HG03045 (cell line): Measurements from ENCODE around the gene TNS1.
"Not testable (repeated sequence)": the region's sequence is repeated elsewhere in the genome, so short reads cannot be mapped to it uniquely, and the experiment has no call there.

Source experiments
- ATAC-seq: cut with Tn5 transposase; IDR thresholded peaks from one replicate; pipeline ENCODE4 v1.9.1; 2021; ENCODE audit warnings: mild to moderate bottlenecking, moderate library complexity; ENCODE audit not compliant: unreplicated experiment

TNS1 gene

DNA sequence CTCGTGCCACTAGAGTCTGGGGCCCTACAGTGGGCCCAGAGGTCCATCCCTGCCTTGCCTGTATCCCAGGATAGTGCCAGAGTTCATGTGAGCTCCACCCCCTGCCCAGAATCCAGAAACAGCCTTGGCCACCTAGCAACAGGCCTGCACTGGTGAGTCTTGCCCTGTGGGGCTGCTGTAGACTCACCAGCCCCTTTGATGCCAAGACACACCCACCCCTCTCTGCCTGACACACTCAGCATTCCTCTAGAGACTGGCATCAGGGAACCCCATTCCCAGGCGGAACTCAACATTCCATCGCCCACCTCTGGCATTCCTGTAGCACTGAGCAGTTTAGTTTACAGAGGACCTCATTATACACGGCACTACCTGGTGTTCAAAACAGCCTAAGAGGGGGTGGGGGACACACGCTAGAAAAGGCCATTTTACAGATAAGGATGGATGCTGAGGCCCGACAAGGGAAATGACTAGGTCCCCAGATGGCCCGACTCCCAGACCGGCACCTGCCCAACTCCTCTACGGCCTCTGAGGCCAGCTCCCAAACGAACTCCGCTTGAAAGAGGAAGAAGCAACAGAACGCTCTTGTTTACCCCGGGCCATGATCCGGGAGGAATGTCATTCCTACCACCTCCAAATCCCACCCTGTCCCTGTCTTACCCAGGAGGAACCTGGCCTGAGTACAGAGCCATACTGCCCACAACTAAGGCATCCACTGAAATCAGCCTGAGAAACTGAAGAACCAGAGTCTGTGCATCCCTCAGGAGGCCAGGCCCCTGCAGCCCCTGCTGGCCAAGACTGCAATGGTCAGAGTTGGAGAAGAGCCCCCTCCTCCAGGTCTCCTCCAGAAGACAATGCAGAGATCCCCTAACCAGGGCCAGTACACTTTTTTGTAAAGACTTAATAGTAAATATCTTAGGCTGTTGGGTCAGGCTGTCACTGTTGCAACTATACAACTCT lies 180.2 kb downstream of the TNS1 start:
- ATAC-seq: no peak

DNA sequence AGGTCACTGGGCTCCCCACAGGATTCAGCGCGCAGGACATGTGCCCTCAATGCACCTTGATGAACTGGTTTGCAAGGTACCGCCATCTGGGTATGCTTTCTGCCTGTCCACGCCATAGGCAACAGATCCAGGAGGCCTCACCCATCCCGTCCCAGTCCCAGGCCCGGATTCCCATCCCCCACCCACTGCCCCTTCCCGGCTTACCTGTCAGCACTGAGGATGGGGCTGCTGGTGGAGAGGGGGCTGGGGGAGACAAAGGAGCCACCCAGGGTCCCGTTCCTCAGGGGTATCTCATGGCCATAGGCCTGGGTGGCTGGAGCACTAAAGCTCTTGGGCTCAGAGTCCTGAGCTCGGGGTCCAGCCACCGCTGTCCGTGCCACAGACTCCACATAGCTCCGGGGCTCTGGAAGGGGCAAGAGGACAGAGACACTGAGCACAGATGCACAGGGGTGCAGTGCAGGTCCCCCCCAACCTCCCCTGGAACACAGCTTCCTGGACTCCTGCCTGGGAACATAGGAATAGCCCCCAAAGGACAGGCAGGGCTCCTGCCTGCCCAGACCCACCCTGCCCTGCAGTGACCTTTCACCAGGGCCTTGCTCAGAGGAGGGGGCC lies 181.2 kb downstream of the TNS1 start:
- no peak for ATAC-seq

DNA sequence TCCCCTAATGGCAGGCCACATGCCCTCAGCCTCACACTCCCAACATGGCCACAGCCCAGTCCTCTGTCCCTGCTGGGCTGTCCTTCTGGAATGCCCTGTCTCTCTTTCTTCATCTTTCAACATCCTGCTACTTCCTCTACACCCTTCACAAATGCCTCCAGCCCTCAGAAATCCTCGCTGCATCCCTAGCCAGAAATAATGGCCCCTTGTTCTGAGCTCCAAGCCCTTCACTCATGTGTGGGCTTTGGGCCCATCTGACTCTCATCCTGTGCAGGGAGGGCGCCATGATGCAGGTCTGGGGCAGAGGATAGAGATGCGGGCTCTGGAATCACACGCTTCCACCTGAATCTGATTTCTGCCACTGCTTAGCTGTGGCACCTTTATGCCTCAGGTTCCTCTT lies 181.9 kb downstream of the TNS1 start:
- ATAC-seq: no peak

DNA sequence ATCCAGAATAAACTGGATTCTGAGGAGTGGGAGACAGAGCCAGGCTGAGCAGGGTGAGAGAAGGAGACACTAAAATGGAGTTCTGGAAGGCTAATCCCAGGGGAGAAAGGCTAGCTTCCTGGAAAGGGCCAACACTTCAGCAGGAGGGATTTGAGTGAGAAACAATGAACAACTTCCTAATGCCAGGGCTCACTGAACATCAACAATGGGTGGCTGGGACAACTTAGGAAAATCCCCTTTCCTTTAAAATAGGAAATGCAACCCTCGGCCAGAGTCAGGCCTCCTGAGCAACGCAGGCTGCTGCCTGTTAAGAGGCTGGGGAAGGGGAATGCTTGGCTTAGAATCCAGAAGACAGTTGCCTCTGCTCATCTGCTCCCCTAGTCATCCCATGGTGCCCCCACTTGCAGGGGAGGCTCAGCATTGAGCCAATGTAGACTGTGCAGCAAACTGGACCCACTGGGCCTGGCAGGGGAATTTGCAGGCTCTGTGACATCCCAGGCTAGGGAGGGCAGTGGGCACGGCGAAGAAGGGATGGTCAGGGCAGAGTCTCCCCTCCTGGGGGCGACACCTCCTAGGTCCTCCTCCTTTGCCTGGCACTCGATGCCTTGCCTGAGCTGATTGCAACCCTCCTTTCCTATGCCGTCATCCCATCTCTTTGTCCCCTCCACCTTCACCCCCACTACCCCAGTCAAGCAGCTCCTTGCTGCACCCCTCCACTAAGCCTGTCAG lies 182.5 kb downstream of the TNS1 start:
- no peak for ATAC-seq

DNA sequence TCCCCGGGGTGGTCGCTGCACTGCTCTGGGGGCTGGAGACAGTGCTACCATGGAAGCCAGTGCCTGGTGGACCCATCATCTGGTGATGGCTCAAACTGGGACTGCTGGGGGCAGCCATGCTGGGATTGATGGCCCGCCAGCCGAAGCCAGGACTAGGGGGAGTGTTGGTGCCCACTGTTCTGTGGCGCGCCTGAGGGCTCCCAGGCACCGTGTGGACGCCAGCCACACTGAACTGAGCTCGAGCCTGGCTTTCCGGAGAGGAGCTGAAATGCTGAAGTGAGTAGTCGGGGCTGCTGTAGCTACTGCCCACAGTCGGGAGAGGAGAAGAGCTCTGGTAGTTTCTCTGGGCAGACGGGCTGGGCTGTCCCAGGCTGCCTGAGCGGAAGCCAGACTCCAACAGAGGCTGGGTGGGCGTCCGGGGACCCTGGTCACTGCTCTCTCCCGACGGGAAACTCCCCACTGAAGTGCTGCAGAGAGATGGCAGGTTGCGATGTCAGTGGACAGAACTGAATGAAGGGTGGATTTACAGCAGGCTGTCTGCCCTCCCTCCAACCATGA lies 184.4 kb downstream of the TNS1 start:
- no peak for ATAC-seq

DNA sequence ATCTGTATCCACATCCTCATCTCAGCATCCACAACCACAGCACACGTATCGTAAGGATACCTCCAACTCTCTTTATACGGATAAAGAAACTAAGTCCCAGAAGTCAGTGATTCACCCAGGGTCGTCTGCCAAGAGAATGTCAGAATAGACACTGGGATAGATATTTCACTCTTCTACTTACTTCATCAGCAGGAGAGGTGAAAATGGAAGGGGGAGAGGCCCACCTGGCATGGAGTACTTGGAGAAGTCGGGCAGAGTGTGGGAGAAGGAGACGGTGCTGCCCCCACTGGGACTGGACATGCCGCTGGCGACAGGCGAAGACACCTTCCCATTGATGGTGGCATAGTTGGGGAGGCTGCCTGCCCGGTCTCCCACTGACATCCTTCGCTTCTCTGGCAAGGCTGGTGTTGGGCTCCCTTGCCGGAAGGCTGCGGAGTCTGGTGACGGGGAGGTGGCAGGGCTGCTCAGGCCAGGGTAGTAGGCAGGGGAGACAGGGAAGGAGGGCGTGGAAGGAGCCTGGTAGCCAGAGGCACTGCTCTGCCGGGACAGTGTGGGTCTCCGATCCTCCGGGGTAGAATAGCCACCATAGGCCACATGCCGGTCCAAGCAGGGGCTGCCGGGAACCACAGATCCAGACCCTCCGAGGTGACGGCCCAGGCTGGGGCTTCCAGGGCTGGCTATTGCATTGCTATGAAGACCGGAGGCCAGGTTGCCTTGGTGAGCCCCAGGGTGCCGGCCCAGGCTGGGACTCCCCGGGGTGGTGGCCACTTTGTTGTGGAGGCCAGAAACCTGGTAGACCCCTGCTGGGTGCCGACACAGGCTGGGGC lies 185.1 kb downstream of the TNS1 start:
- ATAC-seq: no peak

DNA sequence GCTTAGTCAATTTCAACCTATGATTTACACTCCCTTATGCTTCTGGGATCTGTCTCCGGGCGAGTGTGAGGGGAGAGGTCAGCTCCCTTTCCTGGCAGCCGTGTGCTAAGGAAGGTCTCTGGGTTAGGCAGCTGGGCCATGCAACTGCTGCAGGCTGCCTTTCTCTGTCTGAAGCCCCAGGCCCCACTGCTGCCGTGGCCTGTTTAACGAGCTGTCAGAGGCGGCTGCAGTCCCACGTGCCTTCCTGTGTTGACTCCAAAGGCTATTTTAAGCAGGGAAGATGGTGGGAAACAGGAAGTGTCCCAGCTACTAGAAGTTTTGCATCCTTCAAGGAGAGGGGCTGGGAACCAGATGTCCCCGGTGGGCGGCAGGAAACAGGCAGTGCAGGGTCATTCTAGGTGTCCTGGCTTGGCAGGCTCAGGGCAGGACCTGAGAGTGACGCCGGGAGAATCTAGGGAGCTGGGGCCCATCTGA lies 186.4 kb downstream of the TNS1 start:
- ATAC-seq: no peak

DNA sequence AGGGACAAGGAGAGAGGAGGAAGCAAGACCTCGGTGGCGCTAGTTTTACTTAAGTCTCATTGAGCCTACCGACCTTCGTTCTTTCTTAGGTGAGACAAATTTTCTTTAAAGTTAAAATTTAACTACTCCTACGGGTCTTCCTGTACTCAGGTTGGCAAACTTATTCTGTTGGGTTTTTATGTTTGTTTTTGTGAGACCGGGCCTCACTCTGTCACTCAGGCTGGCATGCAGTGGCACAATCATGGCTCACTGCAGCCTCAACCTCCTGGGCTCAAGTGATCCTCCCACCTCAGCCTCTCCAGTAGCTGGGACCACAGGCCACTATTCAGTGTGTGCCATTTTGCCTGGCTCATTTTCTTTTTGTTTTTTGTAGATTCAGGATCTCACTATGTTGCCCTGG lies 189.0 kb downstream of the TNS1 start:
- no peak for ATAC-seq

DNA sequence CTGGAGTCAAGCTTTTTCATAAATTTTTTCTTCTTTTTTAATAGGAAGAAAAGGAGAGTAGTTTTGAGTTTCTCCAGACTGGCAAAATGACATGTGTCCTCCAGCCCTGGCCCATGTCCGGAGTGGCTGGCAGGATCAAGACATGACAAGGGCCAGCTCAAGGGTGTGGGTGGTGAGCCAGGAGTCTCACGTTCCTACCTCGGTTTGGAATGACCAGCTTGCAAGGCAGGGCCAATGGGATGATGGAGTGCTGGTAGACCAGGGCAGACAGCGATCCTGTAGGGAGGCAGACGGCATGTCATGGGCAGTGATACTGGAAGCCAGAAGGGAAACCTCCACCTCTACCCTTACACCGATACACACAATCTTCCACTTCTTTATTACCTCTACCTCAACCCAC lies 190.6 kb downstream of the TNS1 start:
- ATAC-seq: no peak

DNA sequence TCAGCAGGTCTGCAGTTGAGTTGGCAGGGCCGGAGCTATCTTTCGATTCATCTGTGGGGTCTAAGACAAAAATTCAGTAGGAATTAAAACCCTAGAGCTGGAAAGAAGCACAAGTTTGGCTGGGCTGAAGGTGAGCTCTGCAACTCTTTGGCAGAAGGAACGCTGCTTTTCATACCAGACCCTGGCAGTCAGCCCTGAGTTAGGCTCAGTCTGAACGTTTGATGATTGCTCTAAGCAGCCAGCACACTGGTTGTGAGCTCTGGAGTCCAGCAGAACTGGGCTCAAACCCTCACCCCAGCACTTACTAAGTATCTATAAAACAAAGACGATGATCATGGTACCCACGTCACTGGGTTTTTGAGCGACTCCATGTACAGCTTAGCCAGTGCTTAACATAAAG lies 192.5 kb downstream of the TNS1 start:
- no peak for ATAC-seq

DNA sequence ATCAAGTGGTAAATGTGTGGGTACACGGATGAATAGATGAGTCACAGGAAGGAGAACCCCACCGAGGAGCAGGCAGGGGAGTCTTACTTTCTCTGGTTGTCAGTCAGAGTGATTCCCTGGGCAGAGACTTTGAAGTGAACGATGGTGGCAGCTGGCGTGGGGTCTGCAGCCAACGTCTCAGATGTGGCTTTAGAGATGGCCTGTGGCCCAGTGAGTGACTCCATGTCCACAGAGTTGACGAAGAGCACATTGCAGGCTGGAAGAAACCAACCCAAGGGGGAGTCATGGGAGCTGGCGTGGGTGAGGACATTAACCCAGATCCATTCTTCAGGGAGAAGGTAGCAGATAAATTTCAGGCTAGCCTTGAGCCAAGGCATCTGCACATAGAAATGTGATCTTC lies 193.1 kb downstream of the TNS1 start:
- no peak for ATAC-seq

DNA sequence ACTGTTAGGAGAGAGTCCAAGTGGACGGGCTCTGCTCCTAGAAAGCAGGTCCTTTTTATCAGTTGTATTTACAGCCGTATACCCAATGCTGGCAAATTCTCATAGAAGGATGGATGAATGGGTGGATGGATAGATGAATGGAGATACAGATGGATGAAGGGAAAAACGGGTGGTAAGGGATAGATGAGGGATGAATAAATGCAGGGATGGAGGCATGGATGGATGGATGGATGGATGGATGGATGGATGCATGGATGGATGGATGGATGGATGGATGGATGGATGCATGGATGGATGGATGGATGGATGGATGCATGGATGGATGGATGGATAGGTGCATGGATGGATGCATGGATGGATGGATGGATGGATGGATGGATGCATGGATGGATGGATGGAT lies 193.8 kb downstream of the TNS1 start:
- ATAC-seq: not testable (repeated sequence)

DNA sequence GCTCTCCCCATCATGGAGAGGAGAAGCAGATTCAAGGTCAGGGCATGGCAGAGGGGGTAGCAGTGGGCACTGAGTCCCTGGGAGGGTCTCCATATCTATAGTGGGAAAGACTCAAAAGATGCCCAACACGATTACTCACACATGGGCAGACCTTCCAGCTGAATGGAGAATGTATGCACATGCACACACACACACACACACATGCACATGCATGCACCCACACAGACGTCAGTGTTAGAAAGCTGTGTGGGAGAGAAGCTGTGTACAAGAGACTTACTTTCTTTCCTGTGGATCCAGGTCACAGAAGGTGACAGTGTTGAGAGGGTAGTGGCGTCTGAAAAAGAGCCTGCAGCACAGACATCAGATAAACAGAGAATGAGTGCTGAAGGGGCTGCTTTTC lies 194.5 kb downstream of the TNS1 start:
- ATAC-seq: no peak

DNA sequence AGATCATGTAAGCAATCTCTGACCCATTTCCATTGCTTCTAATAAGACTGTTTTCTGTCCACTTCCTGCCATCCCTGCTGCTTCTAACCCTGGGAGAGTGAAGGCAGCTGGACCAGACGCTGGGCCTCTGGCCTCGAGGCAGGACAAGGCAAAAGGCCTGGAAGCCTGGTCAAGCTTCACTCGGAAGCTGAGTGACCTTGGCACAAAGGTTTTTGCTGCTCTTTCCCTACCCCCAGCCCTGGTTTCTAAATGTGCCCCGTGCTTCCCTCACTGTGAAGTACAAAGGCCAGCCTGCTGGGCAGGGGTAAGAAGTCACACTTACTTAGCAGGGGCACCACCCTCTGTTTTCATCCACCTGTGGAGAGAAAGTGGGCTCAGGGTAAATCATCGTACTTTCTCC lies 195.0 kb downstream of the TNS1 start:
- ATAC-seq: no peak

DNA sequence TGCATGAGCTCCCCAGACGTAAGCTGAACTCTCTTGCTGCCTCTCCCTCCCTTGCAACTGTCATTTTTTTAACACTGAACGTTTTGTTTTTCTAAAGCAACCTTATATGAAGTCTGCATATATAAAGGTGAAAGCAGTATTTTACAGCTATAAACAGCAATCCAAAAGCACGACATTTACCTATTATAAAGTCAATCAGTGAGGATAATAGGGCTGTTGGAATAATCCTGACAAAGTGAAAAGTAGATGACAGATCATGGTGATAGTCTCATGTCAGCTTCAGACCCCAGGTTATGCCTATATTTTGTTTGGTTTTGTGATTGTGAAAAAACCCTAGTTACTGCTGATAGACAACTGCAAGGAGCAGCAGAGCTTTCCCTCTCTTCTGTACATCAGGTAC lies 195.8 kb downstream of the TNS1 start:
- ATAC-seq: no peak

DNA sequence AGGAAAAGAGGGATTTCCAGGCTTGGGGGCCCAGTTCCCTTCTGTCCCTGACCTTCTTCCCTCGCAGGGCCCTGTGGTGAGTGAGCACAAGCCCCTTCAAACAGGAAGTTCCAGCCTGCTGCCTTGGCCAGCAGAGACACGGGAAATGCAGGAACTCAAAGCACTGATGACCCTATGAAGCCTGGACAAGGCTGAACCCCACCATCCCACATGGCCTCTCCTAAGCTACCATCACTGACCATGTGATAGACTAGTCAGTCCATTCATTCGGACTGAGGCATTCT lies 196.4 kb downstream of the TNS1 start:
- no peak for ATAC-seq

DNA sequence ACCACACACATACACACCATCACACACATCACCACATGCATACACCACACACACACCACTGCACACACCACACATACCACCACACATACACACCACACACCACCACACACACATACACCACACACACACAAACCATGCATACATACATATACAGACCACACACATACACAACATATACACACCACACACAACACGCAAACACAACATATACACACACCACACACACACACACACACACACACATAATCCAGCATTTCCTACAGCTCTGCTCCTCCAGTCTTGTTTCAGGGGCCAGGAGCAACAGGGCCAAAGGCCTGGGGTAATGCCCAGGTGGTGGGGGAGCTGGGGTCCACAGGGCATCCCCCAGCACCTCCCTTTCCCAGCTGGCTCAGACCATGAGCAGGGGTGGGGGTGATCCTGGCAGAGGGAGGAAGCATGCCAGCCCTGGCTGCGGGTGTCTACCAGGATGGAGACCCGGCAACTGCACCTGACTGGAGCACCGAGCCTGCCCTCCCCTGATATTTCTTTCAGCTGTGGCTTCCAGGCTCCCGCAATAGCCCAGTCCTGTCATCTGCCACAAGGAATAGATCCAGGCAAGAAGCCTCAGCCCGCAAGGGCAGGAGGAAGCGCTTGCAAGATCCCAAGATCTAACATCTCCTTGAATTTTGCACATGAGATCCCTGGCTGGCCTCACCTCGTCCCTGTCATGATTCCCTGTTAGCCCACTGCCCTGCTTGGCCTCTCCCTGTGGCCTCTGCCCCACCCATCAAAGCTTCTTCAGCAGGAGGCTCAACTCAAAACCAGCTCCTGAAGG lies 196.9 kb downstream of the TNS1 start:
- no peak for ATAC-seq

DNA sequence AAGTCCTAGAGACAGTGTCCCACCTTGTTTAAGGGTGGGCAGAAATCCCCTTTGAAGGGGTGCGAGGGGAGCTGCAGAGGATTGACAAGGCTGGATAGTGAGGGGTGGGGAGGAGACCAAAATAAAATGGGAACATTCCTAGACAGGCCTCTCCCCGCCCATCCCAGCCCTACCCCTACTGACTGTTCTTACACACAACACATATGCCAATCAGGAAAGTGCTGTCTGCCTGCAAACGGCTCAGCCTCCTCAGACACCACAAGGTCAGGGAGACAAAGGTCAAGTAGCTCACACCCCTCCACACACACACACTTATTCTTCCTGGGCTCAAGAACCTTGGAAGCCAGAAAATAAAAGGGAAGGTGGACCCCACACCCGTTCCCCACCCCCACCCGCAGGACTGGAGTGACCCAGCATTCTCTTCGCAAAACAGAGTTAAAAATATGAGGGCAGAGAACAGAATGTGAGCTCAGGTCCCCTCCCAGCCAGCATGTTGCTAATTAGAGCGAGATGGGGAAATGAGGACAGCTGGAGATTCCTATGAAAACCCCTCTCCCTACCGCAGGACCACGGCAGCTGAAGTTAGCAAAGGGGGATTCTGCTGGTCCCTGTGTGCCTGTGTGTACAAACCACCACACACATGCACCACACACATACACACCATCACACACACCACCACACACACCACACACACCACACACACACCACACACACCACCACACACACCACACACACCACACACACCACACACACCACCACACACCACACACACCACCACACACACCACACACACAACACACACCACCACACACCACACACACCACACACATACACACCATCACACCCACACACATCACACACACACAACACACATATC lies 197.8 kb downstream of the TNS1 start:
- no peak for ATAC-seq

DNA sequence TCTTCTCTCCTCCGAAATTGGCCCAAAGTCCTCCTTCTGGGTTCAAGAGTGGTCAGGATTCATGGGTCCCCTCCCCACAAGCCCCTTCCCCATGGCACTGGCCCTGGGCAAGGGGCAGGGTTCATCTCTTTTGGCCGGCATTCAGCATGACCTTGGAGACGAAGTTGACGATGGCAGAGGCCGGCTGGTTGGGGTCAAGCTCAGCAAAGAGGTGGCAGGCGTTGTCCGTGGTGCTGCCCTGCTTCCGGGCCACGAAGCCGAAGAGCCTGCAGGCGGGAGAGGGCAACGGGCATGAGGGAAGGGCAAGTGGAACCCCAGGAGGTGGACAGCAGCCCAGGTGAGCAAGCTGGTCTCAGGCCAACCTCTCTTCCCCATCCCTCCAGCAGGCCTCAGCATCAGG lies 198.5 kb downstream of the TNS1 start:
- ATAC-seq: no peak
